ENCODE data around the gene SLC35G4. TPM values are rescaled to one million over a fixed set of nuclear protein-coding genes. Genes with fewer than 3 reads are reported as not detected.
A peak's percentile ranks its signal among the peaks of the same experiment; 100 is the strongest.

SLC35G4 gene
- total RNA-seq, 4 donors from 2014 or later: not detected

GRCh38 chr18:11655606-11655932, 46.2 kb downstream of the SLC35G4 start:
- H3K4me3 ChIP-seq: peak overlapping the region in 1 of 4 donors; percentile 7
- ATAC-seq (no peak), DNase-seq (no peak)
- H3K27me3 ChIP-seq: no peaks in the 10 kb centered on the region
- intact Hi-C loops (cut with DNase I; ENCODE audit: low total_unique reads): loop anchor here (1.0 to 10.0 kb wide), 2 partner anchors 217 to 379 kb away; no protein-coding TSS in a partner anchor
- in situ Hi-C loops (cut with MboI; ENCODE audit: low sequenced_read_pairs in 4 of 4): no loop called here
- TF ChIP-seq POLR2A (IDR thresholded peaks at IDR 0.05) (no peak), CTCF (IDR thresholded peaks at IDR 0.05 in 4 of 5, conservative IDR thresholded peaks at IDR 0.05 in 1 of 5) (no peak)
- H3K9me3 ChIP-seq: no peaks in the 10 kb centered on the region
- no peak overlapping the region for H3K27ac ChIP-seq
- peaks cover 0 to 4% of the 10 kb centered on the region in 2 donors for H3K4me1 ChIP-seq
- H3K36me3 ChIP-seq: no peaks in the 10 kb centered on the region

- no peaks in the 10 kb centered on the region for H3K27me3 ChIP-seq
- no peak for TF ChIP-seq CTCF (IDR thresholded peaks at IDR 0.05 in 4 of 5, conservative IDR thresholded peaks at IDR 0.05 in 1 of 5)
- no peak overlapping the region for H3K4me3 ChIP-seq
- H3K36me3 ChIP-seq: no peaks in the 10 kb centered on the region
- H3K4me1 ChIP-seq: peaks cover 0 to 4% of the 10 kb centered on the region in 2 donors
- H3K27ac ChIP-seq: no peak overlapping the region
- no peaks in the 10 kb centered on the region for H3K9me3 ChIP-seq
- intact Hi-C loops (cut with DNase I; ENCODE audit: low total_unique reads) (loop anchor here (10.0 kb wide), 1 partner anchor 378 kb away; no protein-coding TSS in a partner anchor), in situ Hi-C loops (cut with MboI; ENCODE audit: low sequenced_read_pairs in 4 of 4) (no loop called here)
- ATAC-seq: no peak
- no peak for DNase-seq
Observed at GRCh38 chr18:11657152-11657551, 47.8 kb downstream of the SLC35G4 start.

- no peak for TF ChIP-seq CTCF (IDR thresholded peaks at IDR 0.05 in 4 of 5, conservative IDR thresholded peaks at IDR 0.05 in 1 of 5)
- TF ChIP-seq POLR2A (IDR thresholded peaks at IDR 0.05): no peak
- no peaks in the 10 kb centered on the region for H3K9me3 ChIP-seq
- H3K27me3 ChIP-seq: no peaks in the 10 kb centered on the region
- ATAC-seq (no peak), DNase-seq (no peak)
- peaks cover 0 to 4% of the 10 kb centered on the region in 2 donors for H3K4me1 ChIP-seq
- in situ Hi-C loops (cut with MboI; ENCODE audit: low sequenced_read_pairs in 4 of 4) (no loop called here), intact Hi-C loops (cut with DNase I; ENCODE audit: low total_unique reads) (loop anchor here (10.0 kb wide), 1 partner anchor 377 kb away; no protein-coding TSS in a partner anchor)
- no peak overlapping the region for H3K4me3 ChIP-seq
- no peak overlapping the region for H3K27ac ChIP-seq
- H3K36me3 ChIP-seq: no peaks in the 10 kb centered on the region
Observed at GRCh38 chr18:11657554-11657953, 48.2 kb downstream of the SLC35G4 start.

GRCh38 chr18:11658019-11658418, 48.6 kb downstream of the SLC35G4 start:
- Histone ChIP-seq H3K27ac (no peak overlapping the region), H3K9me3 (no peaks in the 10 kb centered on the region), H3K27me3 (no peaks in the 10 kb centered on the region), H3K4me1 (peaks cover 0 to 4% of the 10 kb centered on the region in 2 donors), H3K36me3 (no peaks in the 10 kb centered on the region), H3K4me3 (no peak overlapping the region)
- TF ChIP-seq POLR2A (IDR thresholded peaks at IDR 0.05) (no peak), CTCF (IDR thresholded peaks at IDR 0.05 in 4 of 5, conservative IDR thresholded peaks at IDR 0.05 in 1 of 5) (no peak)
- ATAC-seq: no peak
- no peak for DNase-seq
- in situ Hi-C loops (cut with MboI; ENCODE audit: low sequenced_read_pairs in 4 of 4): no loop called here
- intact Hi-C loops (cut with DNase I; ENCODE audit: low total_unique reads): loop anchor here (10.0 kb wide), 1 partner anchor 377 kb away; no protein-coding TSS in a partner anchor

- Histone ChIP-seq H3K27ac (no peak overlapping the region), H3K9me3 (no peaks in the 10 kb centered on the region), H3K4me1 (peaks cover 0 to 4% of the 10 kb centered on the region in 2 donors), H3K36me3 (no peaks in the 10 kb centered on the region), H3K4me3 (no peak overlapping the region), H3K27me3 (no peaks in the 10 kb centered on the region)
- TF ChIP-seq POLR2A (IDR thresholded peaks at IDR 0.05) (no peak), CTCF (IDR thresholded peaks at IDR 0.05 in 4 of 5, conservative IDR thresholded peaks at IDR 0.05 in 1 of 5) (no peak)
- DNase-seq (no peak), ATAC-seq (no peak)
- in situ Hi-C loops (cut with MboI; ENCODE audit: low sequenced_read_pairs in 4 of 4) (no loop called here), intact Hi-C loops (cut with DNase I; ENCODE audit: low total_unique reads) (loop anchor here (10.0 kb wide), 1 partner anchor 376 kb away; no protein-coding TSS in a partner anchor)
Observed at GRCh38 chr18:11658989-11659388, 49.6 kb downstream of the SLC35G4 start.
